Astrocyte of the spinal cord (primary cell): ENCODE data around the gene CD38.

Experiments
- DNase-seq: peaks from one replicate; pipeline ENCODE4 v3.0.0; 2011; ENCODE audit warnings: low read depth, low spot score
- H3K4me3 ChIP-seq: 2 replicates; pipeline ENCODE4 v1.5.1; 2011; ENCODE audit warnings: low read depth, mild to moderate bottlenecking, low read length, moderate library complexity
- CTCF ChIP-seq: IDR thresholded peaks from 2 replicates; pipeline ENCODE4 v1.5.1; 2012; ENCODE audit warnings: low read depth, mild to moderate bottlenecking, low read length, inconsistent platforms
- in situ Hi-C: cut with HindIII; loops from 2 replicates; pipeline ENCODE4 v1.10.0; 2017; ENCODE audit warnings: low sequenced_read_pairs

CD38 gene

GRCh38 chr4:15740764-15741404, 37.2 kb upstream of the CD38 start:
- no peak for TF ChIP-seq CTCF
- in situ Hi-C loops, result no loop called here
- DNase-seq, result no peak
- no peak overlapping the region for H3K4me3 ChIP-seq

- no peak for DNase-seq
- no peak for TF ChIP-seq CTCF
- no peak overlapping the region for H3K4me3 ChIP-seq
- in situ Hi-C loops, result no loop called here
These were observed 36.0 kb upstream of the CD38 start for GRCh38 chr4:15742083-15742582.

- H3K4me3 ChIP-seq, result no peak overlapping the region
- in situ Hi-C loops, result no loop called here
- no peak for DNase-seq
- TF ChIP-seq CTCF, result no peak
These were observed 35.5 kb upstream of the CD38 start for GRCh38 chr4:15742637-15743036.

GRCh38 chr4:15744016-15744545, 34.0 kb upstream of the CD38 start:
- DNase-seq, result peak; percentile 22
- in situ Hi-C loops, result no loop called here
- TF ChIP-seq CTCF, result no peak
- no peak overlapping the region for H3K4me3 ChIP-seq

- no peak for DNase-seq
- no peak overlapping the region for H3K4me3 ChIP-seq
- in situ Hi-C loops, result no loop called here
- no peak for TF ChIP-seq CTCF
These were observed 32.0 kb upstream of the CD38 start for GRCh38 chr4:15746110-15746509.

GRCh38 chr4:15749001-15749400, 29.1 kb upstream of the CD38 start:
- no peak for TF ChIP-seq CTCF
- no peak for DNase-seq
- in situ Hi-C loops, result no loop called here
- H3K4me3 ChIP-seq, result no peak overlapping the region

- no peak for TF ChIP-seq CTCF
These were observed 27.0 kb upstream of the CD38 start for GRCh38 chr4:15751153-15751552.

More at GRCh38 chr4:15751153-15751552, 27.0 kb upstream of the CD38 start:
- in situ Hi-C loops, result no loop called here
- no peak overlapping the region for H3K4me3 ChIP-seq
- no peak for DNase-seq
